Measurements from ENCODE around the gene RHOF. TPM values are rescaled to one million over a fixed set of nuclear protein-coding genes. Genes with fewer than 3 reads are reported as not detected.

The RHOF gene
- 10.9 and 11.1 TPM in 2 replicates for polyA plus RNA-seq (2013)

- Histone ChIP-seq H3K4me1 (ENCODE audit: control insufficient read depth in 1 of 2, insufficient read depth in 2 of 2, low read length in 2 of 2) (peaks cover 36 to 47% of the 10 kb centered on the region in 2 experiments), H3K9me3 (ENCODE audit: insufficient read depth, low read depth, low read length) (no peaks in the 10 kb centered on the region), H3K9ac (ENCODE audit: low read length) (peak within 1 kb of the TSS; percentile 73), H3K27me3 (ENCODE audit: insufficient read depth, low read length) (no peaks in the 10 kb centered on the region), H4K8ac (ENCODE audit: low read depth, low read length) (peak within 1 kb of the TSS; percentile 77), H2BK5ac (ENCODE audit: low read depth, low read length, poor library complexity) (no peak within 1 kb of the TSS), H2BK12ac (ENCODE audit: low read length) (no peak within 1 kb of the TSS), H3K4me3 (ENCODE audit: low read depth, low read length) (peak within 1 kb of the TSS; percentile 72), H4K12ac (ENCODE audit: low read depth, low read length) (peak within 1 kb of the TSS; percentile 66), H3K4me2 (ENCODE audit: low read length) (peak within 1 kb of the TSS; percentile 97), H3K27ac (ENCODE audit: low read depth, low read length) (no peak within 1 kb of the TSS), H3K36me3 (ENCODE audit: control insufficient read depth in 1 of 2, insufficient read depth in 2 of 2, low read length in 2 of 2) (peaks cover 15 to 24% of the 10 kb centered on the region in 2 experiments), H3K14ac (ENCODE audit: low read length) (peak within 1 kb of the TSS; percentile 89), H3K79me1 (ENCODE audit: low read length) (peaks cover 21% of the 10 kb centered on the region), H4K91ac (ENCODE audit: low read depth, low read length) (peak within 1 kb of the TSS; percentile 72), H3K79me2 (ENCODE audit: control insufficient read depth, insufficient read depth, low read length, poor library complexity) (peaks cover 7% of the 10 kb centered on the region), H3K4ac (ENCODE audit: low read depth, low read length) (no peak within 1 kb of the TSS), H2AFZ (ENCODE audit: insufficient read depth, low read length, poor library complexity) (peak within 1 kb of the TSS; percentile 82), H2BK120ac (ENCODE audit: insufficient read depth, low read length, poor library complexity) (peak within 1 kb of the TSS; percentile 34), H3K18ac (ENCODE audit: low read length) (peak within 1 kb of the TSS; percentile 73), H2AK5ac (ENCODE audit: low read length) (peak within 1 kb of the TSS; percentile 73), H3K23ac (ENCODE audit: low read length) (no peak within 1 kb of the TSS)
- no CpG with 5 or more reads among the region's 36 CpGs for WGBS (ENCODE audit: extremely low coverage, insufficient coverage, insufficient read length)
- peak; percentile 77 to 85 for DNase-seq
Measured at GRCh38 chr12:121793440-121793837, at the start of gene RHOF. Gene RHOF, minus strand, starts transcription at chr12:121793688. Its CDS starts 55 bp downstream, at chr12:121793633.

- Histone ChIP-seq H3K4me1 (ENCODE audit: control insufficient read depth in 1 of 2, insufficient read depth in 2 of 2, low read length in 2 of 2) (peaks cover 0 to 9% of the 10 kb centered on the region in 2 experiments), H4K91ac (ENCODE audit: low read depth, low read length) (peak overlapping the region; percentile 53), H3K27me3 (ENCODE audit: insufficient read depth, low read length) (no peaks in the 10 kb centered on the region), H3K4me3 (ENCODE audit: low read depth, low read length) (peak overlapping the region; percentile 74), H3K9me3 (ENCODE audit: insufficient read depth, low read depth, low read length) (no peaks in the 10 kb centered on the region), H2BK120ac (ENCODE audit: insufficient read depth, low read length, poor library complexity) (peak overlapping the region; percentile 54), H3K4ac (ENCODE audit: low read depth, low read length) (peak overlapping the region; percentile 28), H3K4me2 (ENCODE audit: low read length) (peak overlapping the region; percentile 81), H3K27ac (ENCODE audit: low read depth, low read length) (no peak overlapping the region), H2BK5ac (ENCODE audit: low read depth, low read length, poor library complexity) (peak overlapping the region; percentile 13), H3K18ac (ENCODE audit: low read length) (peak overlapping the region; percentile 62), H2BK12ac (ENCODE audit: low read length) (no peak overlapping the region), H3K79me2 (ENCODE audit: control insufficient read depth, insufficient read depth, low read length, poor library complexity) (peaks cover 2% of the 10 kb centered on the region), H4K12ac (ENCODE audit: low read depth, low read length) (peak overlapping the region; percentile 82), H3K23ac (ENCODE audit: low read length) (no peak overlapping the region), H2AK5ac (ENCODE audit: low read length) (no peak overlapping the region), H2AFZ (ENCODE audit: insufficient read depth, low read length, poor library complexity) (peak overlapping the region; percentile 82), H3K14ac (ENCODE audit: low read length) (peak overlapping the region; percentile 89), H3K36me3 (ENCODE audit: control insufficient read depth in 1 of 2, insufficient read depth in 2 of 2, low read length in 2 of 2) (no peaks in the 10 kb centered on the region), H3K9ac (ENCODE audit: low read length) (peak overlapping the region; percentile 46), H3K79me1 (ENCODE audit: low read length) (peaks cover 3% of the 10 kb centered on the region), H4K8ac (ENCODE audit: low read depth, low read length) (peak overlapping the region; percentile 74)
- WGBS (ENCODE audit: extremely low coverage, insufficient coverage, insufficient read length): no CpG with 5 or more reads among the region's 24 CpGs
- peak; percentile 6 to 47 for DNase-seq
Measured at GRCh38 chr12:121839993-121840761, 46.7 kb upstream of the RHOF start.

- Histone ChIP-seq H3K18ac (ENCODE audit: low read length) (peak overlapping the region; percentile 62), H3K4ac (ENCODE audit: low read depth, low read length) (peak overlapping the region; percentile 28), H2BK12ac (ENCODE audit: low read length) (no peak overlapping the region), H3K79me1 (ENCODE audit: low read length) (peaks cover 3% of the 10 kb centered on the region), H3K23ac (ENCODE audit: low read length) (no peak overlapping the region), H2BK5ac (ENCODE audit: low read depth, low read length, poor library complexity) (peak overlapping the region; percentile 13), H3K36me3 (ENCODE audit: control insufficient read depth in 1 of 2, insufficient read depth in 2 of 2, low read length in 2 of 2) (no peaks in the 10 kb centered on the region), H2BK120ac (ENCODE audit: insufficient read depth, low read length, poor library complexity) (peak overlapping the region; percentile 54), H3K27ac (ENCODE audit: low read depth, low read length) (no peak overlapping the region), H2AFZ (ENCODE audit: insufficient read depth, low read length, poor library complexity) (peak overlapping the region; percentile 82), H4K8ac (ENCODE audit: low read depth, low read length) (peak overlapping the region; percentile 74), H2AK5ac (ENCODE audit: low read length) (no peak overlapping the region), H3K4me2 (ENCODE audit: low read length) (peak overlapping the region; percentile 81), H3K4me1 (ENCODE audit: control insufficient read depth in 1 of 2, insufficient read depth in 2 of 2, low read length in 2 of 2) (peaks cover 0 to 9% of the 10 kb centered on the region in 2 experiments), H3K79me2 (ENCODE audit: control insufficient read depth, insufficient read depth, low read length, poor library complexity) (peaks cover 2% of the 10 kb centered on the region), H4K12ac (ENCODE audit: low read depth, low read length) (peak overlapping the region; percentile 82), H3K9ac (ENCODE audit: low read length) (peak overlapping the region; percentile 46), H3K4me3 (ENCODE audit: low read depth, low read length) (peak overlapping the region; percentile 74), H3K9me3 (ENCODE audit: insufficient read depth, low read depth, low read length) (no peaks in the 10 kb centered on the region), H3K27me3 (ENCODE audit: insufficient read depth, low read length) (no peaks in the 10 kb centered on the region), H4K91ac (ENCODE audit: low read depth, low read length) (peak overlapping the region; percentile 53), H3K14ac (ENCODE audit: low read length) (peak overlapping the region; percentile 89)
- WGBS (ENCODE audit: extremely low coverage, insufficient coverage, insufficient read length): no CpG with 5 or more reads among the region's 53 CpGs
- peak; percentile 99 to 100 for DNase-seq
Measured at GRCh38 chr12:121839106-121839992, 45.9 kb upstream of the RHOF start.

- no peak overlapping the region for H3K4me2 ChIP-seq (ENCODE audit: low read length)
- H3K9ac ChIP-seq (ENCODE audit: low read length): no peak overlapping the region
- WGBS (ENCODE audit: extremely low coverage, insufficient coverage, insufficient read length): no CpG with 5 or more reads among the region's 5 CpGs
Measured at GRCh38 chr12:121838126-121838525, 44.6 kb upstream of the RHOF start.

More at GRCh38 chr12:121838126-121838525, 44.6 kb upstream of the RHOF start:
- Histone ChIP-seq H4K12ac (ENCODE audit: low read depth, low read length) (no peak overlapping the region), H3K18ac (ENCODE audit: low read length) (no peak overlapping the region), H3K79me1 (ENCODE audit: low read length) (peaks cover 3% of the 10 kb centered on the region), H2BK120ac (ENCODE audit: insufficient read depth, low read length, poor library complexity) (no peak overlapping the region), H3K27ac (ENCODE audit: low read depth, low read length) (no peak overlapping the region), H3K79me2 (ENCODE audit: control insufficient read depth, insufficient read depth, low read length, poor library complexity) (peaks cover 2% of the 10 kb centered on the region), H4K91ac (ENCODE audit: low read depth, low read length) (no peak overlapping the region), H3K36me3 (ENCODE audit: control insufficient read depth in 1 of 2, insufficient read depth in 2 of 2, low read length in 2 of 2) (no peaks in the 10 kb centered on the region), H3K23ac (ENCODE audit: low read length) (no peak overlapping the region), H3K27me3 (ENCODE audit: insufficient read depth, low read length) (no peaks in the 10 kb centered on the region), H3K9me3 (ENCODE audit: insufficient read depth, low read depth, low read length) (no peaks in the 10 kb centered on the region), H2AK5ac (ENCODE audit: low read length) (no peak overlapping the region), H3K4me1 (ENCODE audit: control insufficient read depth in 1 of 2, insufficient read depth in 2 of 2, low read length in 2 of 2) (peaks cover 0 to 7% of the 10 kb centered on the region in 2 experiments), H4K8ac (ENCODE audit: low read depth, low read length) (no peak overlapping the region), H3K14ac (ENCODE audit: low read length) (no peak overlapping the region), H2AFZ (ENCODE audit: insufficient read depth, low read length, poor library complexity) (no peak overlapping the region), H2BK5ac (ENCODE audit: low read depth, low read length, poor library complexity) (no peak overlapping the region), H3K4ac (ENCODE audit: low read depth, low read length) (no peak overlapping the region), H3K4me3 (ENCODE audit: low read depth, low read length) (no peak overlapping the region), H2BK12ac (ENCODE audit: low read length) (no peak overlapping the region)
- DNase-seq: peak in 1 of 2 donors; percentile 15

Data from trophoblast cell (in vitro differentiated cells and primary cell).